ENCODE measurements around the gene MTOR. TPM values are rescaled to one million over a fixed set of nuclear protein-coding genes. Genes with fewer than 3 reads are reported as not detected.
"Not testable (repeated sequence)": the region's sequence is repeated elsewhere in the genome, so short reads cannot be mapped to it uniquely, and the experiment has no call there.

Gene MTOR
- total and polyA plus RNA-seq, 10 donors: 12.5 to 50.9 (median 35.5) TPM

- intact Hi-C loops (cut with DNase I; ENCODE audit: low total_unique reads): no loop called here
- no peak for TF ChIP-seq POLR2AphosphoS5 (IDR thresholded peaks at IDR 0.05)
- TF ChIP-seq POLR2A (IDR thresholded peaks at IDR 0.05): no peak
- TF ChIP-seq, protein P1, sequence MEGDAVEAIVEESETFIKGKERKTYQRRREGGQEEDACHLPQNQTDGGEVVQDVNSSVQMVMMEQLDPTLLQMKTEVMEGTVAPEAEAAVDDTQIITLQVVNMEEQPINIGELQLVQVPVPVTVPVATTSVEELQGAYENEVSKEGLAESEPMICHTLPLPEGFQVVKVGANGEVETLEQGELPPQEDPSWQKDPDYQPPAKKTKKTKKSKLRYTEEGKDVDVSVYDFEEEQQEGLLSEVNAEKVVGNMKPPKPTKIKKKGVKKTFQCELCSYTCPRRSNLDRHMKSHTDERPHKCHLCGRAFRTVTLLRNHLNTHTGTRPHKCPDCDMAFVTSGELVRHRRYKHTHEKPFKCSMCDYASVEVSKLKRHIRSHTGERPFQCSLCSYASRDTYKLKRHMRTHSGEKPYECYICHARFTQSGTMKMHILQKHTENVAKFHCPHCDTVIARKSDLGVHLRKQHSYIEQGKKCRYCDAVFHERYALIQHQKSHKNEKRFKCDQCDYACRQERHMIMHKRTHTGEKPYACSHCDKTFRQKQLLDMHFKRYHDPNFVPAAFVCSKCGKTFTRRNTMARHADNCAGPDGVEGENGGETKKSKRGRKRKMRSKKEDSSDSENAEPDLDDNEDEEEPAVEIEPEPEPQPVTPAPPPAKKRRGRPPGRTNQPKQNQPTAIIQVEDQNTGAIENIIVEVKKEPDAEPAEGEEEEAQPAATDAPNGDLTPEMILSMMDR (IDR thresholded peaks at IDR 0.05 in 8 of 11, conservative IDR thresholded peaks at IDR 0.05 in 3 of 11): no peak
- Histone ChIP-seq H3K4me3 (no peak overlapping the region), H3K27me3 (replicated peaks in 1 of 7) (no peaks in the 10 kb centered on the region), H3K9me3 (no peaks in the 10 kb centered on the region), H3K36me3 (peaks cover 0 to 100% (median 25%) of the 10 kb centered on the region in 6 donors), H3K27ac (no peak overlapping the region), H3K4me1 (no peaks in the 10 kb centered on the region)
- DNase-seq: no peak
Measured at GRCh38 chr1:11180342-11180744, 82.0 kb downstream of the MTOR start.

- H3K27me3 ChIP-seq (replicated peaks in 1 of 7); DNase-seq; H3K4me1 ChIP-seq; intact Hi-C loops (cut with DNase I; ENCODE audit: low total_unique reads); H3K9me3 ChIP-seq; H3K4me3 ChIP-seq; H3K27ac ChIP-seq: not testable (repeated sequence)
- 80 to 92% (median 82%) methylated on average over 3 of the region's 3 CpGs for WGBS, 5 donors
- peaks cover 0 to 100% (median 23%) of the 10 kb centered on the region in 6 donors for H3K36me3 ChIP-seq
Measured at GRCh38 chr1:11179749-11180148, 82.6 kb downstream of the MTOR start.

GRCh38 chr1:11179125-11179524, 83.2 kb downstream of the MTOR start:
- intact Hi-C loops (cut with DNase I; ENCODE audit: low total_unique reads): no loop called here
- no peaks in the 10 kb centered on the region for H3K9me3 ChIP-seq
- peaks cover 0 to 100% (median 19%) of the 10 kb centered on the region in 6 donors for H3K36me3 ChIP-seq
- no peak overlapping the region for H3K27ac ChIP-seq
- no peak for DNase-seq
- H3K4me3 ChIP-seq: no peak overlapping the region
- H3K27me3 ChIP-seq (replicated peaks in 1 of 7): no peaks in the 10 kb centered on the region
- H3K4me1 ChIP-seq: no peaks in the 10 kb centered on the region
- TF ChIP-seq, protein P1 (IDR thresholded peaks at IDR 0.05 in 8 of 11, conservative IDR thresholded peaks at IDR 0.05 in 3 of 11): no peak
- TF ChIP-seq POLR2A (IDR thresholded peaks at IDR 0.05) (no peak), POLR2AphosphoS5 (IDR thresholded peaks at IDR 0.05) (no peak)

DNA sequence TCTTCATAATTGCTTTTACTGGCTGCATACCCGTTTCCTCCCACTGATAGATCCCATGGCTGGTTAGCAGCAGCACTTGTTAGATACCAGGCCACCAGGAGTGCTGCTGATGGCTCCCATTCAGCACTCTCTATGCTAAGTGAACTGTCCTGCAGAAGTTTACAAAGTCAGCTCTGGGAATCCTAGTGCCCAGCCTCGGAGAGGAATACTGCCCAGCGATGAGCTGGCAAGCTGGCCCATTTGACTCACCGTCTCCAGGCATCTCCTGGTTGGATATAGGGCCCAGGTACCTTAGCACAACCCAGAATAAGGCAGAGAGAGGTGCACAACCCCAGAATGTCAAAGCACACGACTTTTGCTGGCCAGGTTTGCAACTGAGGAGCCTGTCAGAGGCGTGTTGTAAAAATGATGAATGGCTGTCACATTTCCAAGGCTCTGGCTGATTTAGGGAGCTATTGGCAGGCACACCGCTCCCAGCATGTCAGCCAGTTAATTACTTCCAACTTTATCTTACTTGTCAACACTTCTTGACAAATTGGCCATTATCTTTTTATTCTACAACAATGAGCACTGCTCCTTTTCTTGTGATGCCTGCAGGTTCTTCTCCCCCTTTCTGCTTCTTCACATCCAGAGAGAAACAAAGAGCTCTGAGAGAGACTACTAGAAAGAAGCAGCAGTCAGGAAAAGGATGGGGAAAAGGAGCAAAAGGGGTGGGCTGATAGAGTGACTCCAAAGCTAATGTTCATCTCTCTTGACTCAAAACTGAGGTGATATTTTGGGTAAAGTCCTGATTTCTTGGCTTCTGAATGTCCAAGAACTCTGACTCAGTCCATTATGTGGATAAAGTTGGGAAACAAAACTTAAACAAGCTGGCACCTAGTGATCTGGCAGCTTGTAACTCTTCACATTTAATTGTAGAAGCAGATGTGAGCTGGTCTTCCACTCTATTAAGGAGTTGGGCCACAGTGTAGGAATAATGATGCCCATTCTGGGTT, 84.0 kb downstream of the MTOR start:
- H3K27me3 ChIP-seq (replicated peaks in 1 of 7): no peaks in the 10 kb centered on the region
- H3K9me3 ChIP-seq: no peaks in the 10 kb centered on the region
- no peak overlapping the region for H3K4me3 ChIP-seq
- no peaks in the 10 kb centered on the region for H3K4me1 ChIP-seq
- H3K36me3 ChIP-seq: peaks cover 0 to 100% (median 17%) of the 10 kb centered on the region in 6 donors
- 75 to 87% (median 80%) methylated on average over 5 to 7 of the region's 7 CpGs for WGBS, 5 donors
- H3K27ac ChIP-seq: no peak overlapping the region
- intact Hi-C loops (cut with DNase I; ENCODE audit: low total_unique reads): no loop called here
- no peak for DNase-seq
- TF ChIP-seq POLR2A (IDR thresholded peaks at IDR 0.05) (no peak), POLR2AphosphoS5 (IDR thresholded peaks at IDR 0.05) (no peak)
- TF ChIP-seq, protein P1 (IDR thresholded peaks at IDR 0.05 in 8 of 11, conservative IDR thresholded peaks at IDR 0.05 in 3 of 11): no peak

All from spleen (tissue), 11 donors.